HG03432 (cell line): ENCODE measurements around the gene KYAT1.
A peak's percentile ranks its signal among the peaks of the same experiment; 100 is the strongest.
"Not testable (repeated sequence)": the region's sequence is repeated elsewhere in the genome, so short reads cannot be mapped to it uniquely, and the experiment has no call there.

Experiments
- ATAC-seq: cut with Tn5 transposase; IDR thresholded peaks from one replicate; pipeline ENCODE4 v1.9.1; 2021; ENCODE audit warnings: mild to moderate bottlenecking, moderate library complexity; ENCODE audit not compliant: unreplicated experiment

The KYAT1 gene

DNA sequence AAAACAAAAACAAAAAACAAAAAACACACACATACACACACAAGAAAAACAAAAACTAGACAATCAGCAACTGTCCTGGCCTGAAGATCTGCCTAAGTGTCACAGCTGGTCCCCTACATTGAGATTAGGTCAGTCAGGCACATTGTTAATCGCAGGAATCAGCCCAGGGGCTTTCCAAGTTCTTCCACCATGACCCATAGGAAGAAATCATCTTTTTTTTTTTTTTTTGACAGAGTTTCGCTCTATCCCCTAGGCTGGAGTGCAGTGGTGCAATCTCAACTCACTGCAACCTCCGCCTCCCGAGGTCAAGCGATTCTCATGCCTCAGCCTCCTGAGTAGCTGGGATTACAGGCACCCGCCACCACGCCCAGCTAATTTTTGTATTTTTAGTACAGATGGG lies 38.6 kb downstream of the KYAT1 start:
- not testable (repeated sequence) for ATAC-seq

DNA sequence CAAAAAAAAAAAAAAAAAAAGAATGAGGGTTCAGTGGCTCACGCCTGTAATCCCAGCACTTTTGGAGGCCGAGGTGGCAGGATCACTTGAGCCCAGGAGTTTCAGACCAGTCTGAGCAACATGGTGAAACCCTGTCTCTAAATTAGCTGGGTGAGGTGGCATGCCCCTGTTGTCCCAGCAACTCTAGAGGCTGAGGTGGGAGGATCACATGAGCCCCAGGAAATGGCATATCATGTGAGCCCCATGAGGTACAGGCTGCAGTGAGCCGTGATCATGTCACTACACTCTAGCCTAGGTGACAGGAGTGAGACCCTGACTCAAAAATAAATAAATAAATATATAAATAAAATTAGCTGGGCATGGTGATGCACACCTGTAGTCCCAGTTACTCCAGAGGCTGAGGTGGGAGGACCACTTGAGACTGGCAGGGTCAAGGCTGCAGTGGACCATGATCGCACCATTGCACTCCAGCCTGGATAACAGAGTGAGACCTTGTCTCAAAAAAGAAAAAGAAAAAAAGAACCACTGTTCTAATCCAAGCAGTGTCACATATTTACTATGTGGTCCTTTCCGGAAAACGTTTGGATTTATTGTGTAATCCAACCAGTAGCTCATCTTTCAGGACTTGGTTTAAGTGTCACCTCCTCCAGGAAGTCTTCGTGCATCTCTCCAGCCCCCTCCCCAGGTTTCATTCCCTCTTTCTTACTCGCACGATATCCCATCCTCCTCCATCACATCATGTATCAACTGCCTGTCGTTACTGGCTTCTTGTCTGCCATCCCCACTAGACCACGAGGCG lies 39.9 kb downstream of the KYAT1 start:
- no peak for ATAC-seq

- ATAC-seq: no peak
These were observed 41.2 kb downstream of the KYAT1 start for GRCh38 chr9:128840524-128840923.

DNA sequence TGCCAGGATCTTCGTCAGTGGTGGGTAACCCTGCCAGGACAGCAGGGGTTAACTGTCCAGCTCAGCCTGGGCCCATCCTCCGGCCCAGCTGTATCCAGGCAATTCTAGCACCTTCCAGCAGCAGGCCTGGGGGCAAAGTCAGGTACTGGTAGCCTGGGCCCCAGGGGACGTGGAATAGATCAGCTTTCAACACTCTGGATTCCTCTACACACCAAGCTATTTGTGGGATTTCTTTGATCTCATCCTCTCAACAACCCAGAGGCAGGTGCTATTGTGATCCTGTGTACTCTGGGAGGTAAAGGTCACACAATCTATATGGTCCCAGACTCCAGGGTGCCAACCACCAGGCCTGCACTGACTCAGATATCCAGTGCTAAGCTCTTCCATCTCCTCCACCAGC lies 43.4 kb downstream of the KYAT1 start:
- no peak for ATAC-seq

DNA sequence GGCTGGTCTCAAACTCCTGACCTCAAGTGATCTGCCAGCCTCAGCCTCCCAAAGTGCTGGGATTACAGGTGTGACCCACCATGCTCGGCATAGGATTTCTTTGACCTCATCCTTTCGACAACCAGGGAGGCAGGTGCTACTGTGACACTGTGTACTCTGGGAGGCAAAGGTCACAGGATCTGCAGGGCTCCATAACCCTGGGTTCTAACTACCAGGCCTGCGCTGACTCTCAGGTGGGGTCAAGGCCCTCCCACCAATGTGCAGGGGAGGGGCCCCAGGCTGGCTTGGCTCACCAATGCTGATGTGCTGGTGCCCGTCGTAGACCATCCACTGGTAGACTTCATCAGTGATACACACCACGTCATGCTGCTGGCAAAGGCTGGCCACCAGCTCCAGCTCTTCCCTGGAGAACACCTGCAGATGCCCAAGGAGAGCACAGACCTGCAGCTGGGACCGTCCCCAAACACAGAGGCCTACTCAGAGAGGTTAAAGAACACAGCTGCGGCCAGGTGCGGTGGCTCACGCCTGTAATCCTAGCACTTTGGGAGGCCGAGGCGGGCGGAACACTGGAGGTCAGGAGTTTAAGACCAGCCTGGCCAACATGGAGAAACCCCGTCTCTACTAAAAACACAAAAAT lies 45.1 kb downstream of the KYAT1 start:
- ATAC-seq: no peak

GRCh38 chr9:128835246-128836210 lies 46.2 kb downstream of the KYAT1 start:
- no peak for ATAC-seq

- no peak for ATAC-seq
These were observed 48.1 kb downstream of the KYAT1 start for GRCh38 chr9:128833696-128834095.

DNA sequence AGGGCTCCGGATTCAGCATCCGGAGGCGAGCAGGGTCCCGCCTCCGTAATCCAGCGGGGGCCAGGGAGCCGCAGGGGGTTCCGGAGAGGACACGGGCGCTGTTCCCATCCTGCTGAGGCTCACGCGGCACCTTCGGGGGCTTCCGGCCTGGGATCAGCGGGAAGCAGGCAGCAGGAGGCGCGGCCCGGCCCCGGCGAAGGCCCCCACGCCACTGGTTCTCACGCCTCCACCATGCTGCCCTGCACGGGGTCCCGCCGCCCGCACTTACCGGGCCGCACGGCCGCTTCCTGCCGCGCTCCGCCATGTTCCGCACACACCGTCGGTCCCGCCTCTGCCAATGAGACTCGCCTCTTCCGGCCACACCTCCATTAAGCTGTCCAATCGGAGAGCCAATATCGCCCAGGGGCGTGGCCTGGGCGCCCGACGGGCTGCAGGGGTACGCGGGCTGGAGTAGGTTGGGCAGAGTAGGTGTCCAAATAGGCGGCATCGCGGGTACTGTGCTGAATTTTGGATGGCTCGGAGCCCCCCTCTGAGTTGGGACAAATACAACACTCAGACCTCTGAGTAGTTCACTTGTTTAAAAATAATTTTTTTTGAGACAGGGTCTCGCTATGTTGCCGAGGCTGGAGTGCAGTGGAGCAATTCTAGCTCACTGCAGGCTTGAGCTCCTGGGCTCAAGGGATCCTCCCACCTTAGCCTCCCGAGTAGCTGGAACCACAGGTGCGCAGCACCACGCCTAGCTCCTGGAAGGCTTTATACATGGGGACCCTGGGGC lies 52.1 kb downstream of the KYAT1 start, which contains the start of gene SPOUT1:
TSS of gene SPOUT1 (minus strand) at position 318 of the 775 bp plus-strand sequence. CDS start at position 304, 14 bp downstream.
- ATAC-seq: peak; percentile 98

DNA sequence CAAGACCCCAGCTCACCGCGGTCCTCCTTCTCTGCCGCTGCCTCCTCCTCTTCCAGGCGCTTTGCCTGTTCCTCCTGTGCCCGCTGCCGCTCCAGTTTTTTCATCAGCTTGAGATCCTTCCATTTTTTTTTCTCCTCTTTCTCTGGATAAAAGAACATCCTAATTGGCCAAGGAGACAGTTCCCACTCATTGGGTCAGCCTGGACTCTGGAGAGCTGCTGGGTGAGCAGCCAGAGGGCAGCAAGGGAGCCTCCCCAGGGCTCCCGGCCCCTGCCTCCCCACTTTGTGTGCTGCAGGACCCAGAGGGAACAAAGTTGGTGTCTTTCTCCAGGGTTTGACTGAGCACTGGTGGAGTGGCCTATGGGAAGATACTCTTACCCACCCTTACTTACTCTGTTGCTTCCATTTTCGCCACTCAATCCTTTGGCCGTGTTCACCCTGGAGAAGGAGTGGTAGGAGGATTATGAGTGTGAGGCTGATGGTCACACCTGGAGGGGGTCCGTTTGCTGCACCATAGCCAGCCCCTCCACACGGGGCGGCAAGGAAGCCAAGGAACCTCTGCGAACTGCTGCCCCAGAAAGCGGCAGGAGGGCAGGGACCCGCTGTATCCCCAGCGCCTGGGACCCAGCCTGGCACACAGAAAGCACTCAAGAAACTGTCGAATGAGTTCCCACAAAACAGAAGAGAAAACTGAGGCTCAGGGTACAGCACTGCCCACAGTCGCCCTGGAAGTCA lies 52.9 kb downstream of the KYAT1 start:
- no peak for ATAC-seq

GRCh38 chr9:128828267-128828666 lies 53.5 kb downstream of the KYAT1 start:
- ATAC-seq: no peak

DNA sequence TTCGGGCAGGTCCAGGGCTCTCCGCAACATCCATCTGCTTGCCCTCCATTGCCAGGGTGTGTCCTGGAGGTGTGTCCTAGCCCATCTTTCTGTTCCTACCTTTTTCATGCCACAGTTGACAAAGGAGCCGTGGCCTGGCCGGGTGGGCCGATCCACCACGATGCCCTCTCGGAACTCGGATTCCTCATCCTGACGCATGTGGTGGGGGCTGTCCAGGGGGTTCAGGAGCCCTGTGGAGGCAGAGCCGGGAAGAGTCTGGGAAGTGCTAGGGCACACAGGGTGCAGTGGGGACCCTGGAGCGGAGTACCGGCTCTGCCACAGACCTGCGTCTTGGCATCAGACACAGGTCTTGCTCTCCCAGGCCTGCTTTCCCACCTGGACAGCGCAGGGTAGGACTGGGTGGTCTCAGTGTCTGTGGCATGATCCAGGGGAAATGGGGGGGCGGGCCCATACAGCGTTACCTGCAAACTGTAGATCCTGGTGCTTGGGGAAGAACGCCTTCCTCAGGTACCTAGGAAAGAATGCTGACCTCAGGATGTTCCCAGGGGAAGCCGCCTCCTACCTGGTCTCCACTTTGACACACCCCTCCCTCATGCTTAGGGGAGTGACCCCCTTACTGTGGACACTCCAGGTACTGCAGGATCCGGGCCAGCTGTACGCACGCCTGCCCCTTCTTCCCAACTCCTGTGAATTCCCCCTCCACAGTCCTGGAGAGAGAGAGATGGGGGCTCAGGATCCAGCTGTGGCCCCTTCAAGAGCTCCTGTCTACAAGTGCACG lies 55.6 kb downstream of the KYAT1 start:
- ATAC-seq: no peak

GRCh38 chr9:128824911-128825310 lies 56.8 kb downstream of the KYAT1 start:
- no peak for ATAC-seq

GRCh38 chr9:128823903-128824406 lies 57.8 kb downstream of the KYAT1 start:
- no peak for ATAC-seq

- no peak for ATAC-seq
These were observed 58.3 kb downstream of the KYAT1 start for GRCh38 chr9:128823362-128823902.

- no peak for ATAC-seq
These were observed 59.2 kb downstream of the KYAT1 start for GRCh38 chr9:128822407-128823042.

DNA sequence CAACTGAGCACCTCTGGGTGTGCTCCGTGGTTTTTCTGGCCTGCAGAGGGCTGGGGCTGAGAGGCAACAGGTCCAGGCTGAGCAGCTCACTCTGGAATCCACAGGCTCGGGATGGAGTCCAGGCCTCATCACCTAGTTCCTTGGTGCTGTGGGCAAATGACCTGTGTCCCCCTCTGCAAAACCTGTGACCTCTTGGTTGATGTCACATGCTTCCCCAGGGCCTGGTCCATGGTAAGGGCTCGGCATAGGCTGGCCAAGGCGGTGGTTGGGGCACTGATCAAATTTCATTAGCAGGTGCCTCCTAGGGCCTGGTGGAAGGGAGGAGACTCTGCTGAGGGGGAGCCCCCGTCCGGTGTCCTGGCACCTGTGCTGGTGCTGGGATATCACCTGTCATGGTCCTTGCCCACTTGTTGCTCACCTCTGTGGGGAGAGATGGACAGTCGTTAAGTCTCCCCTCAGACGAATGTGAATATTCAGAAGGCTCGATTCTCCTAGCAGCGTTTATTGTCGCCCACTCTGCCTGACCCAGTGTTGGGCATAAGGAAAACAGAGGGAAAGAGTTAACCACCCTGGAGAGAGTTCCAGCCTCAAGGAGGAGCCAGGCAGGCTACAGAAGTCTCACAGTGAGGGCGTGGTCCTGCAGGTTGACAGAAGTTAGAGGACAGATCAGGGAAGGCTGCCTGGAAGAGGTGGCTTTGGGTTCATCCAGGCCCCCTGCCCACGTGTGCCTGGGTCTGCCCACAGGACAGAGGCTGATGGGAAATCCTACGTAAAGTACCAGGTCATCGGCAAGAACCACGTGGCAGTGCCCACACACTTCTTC lies 60.0 kb downstream of the KYAT1 start:
- ATAC-seq: no peak
